CD4-positive, alpha-beta T cell treated with Interleukin-17A for 4 hours (primary cell): ENCODE results near the gene FBXL13.
"Not testable (repeated sequence)": the region's sequence is repeated elsewhere in the genome, so short reads cannot be mapped to it uniquely, and the experiment has no call there.

Experiments
- DNase-seq: peaks from one replicate; pipeline ENCODE4 v3.0.0-alpha.2; 2020; ENCODE audit warnings: mixed read lengths

FBXL13 gene

GRCh38 chr7:103074519-103075336, at the start of gene FBXL13, which contains the start of gene ARMC10:
FBXL13 (minus strand) TSS chr7:103074796.
ARMC10 (plus strand) TSS chr7:103075140; CDS start chr7:103075273, 133 bp downstream.
- peak; percentile 92 for DNase-seq

GRCh38 chr7:103123529-103123928, 48.9 kb upstream of the FBXL13 start:
- no peak for DNase-seq

GRCh38 chr7:103121641-103122040, 47.0 kb upstream of the FBXL13 start:
- no peak for DNase-seq

GRCh38 chr7:103120362-103120761, 45.8 kb upstream of the FBXL13 start:
- no peak for DNase-seq

- no peak for DNase-seq
Measured at GRCh38 chr7:103119791-103120291, 45.2 kb upstream of the FBXL13 start.

GRCh38 chr7:103117465-103117864, 42.9 kb upstream of the FBXL13 start:
- DNase-seq, result no peak

GRCh38 chr7:103116991-103117390, 42.4 kb upstream of the FBXL13 start:
- no peak for DNase-seq

- DNase-seq, result no peak
Measured at GRCh38 chr7:103116511-103116910, 41.9 kb upstream of the FBXL13 start.

GRCh38 chr7:103115771-103116170, 41.2 kb upstream of the FBXL13 start:
- DNase-seq, result no peak

GRCh38 chr7:103114576-103115008, 40.0 kb upstream of the FBXL13 start:
- no peak for DNase-seq

- DNase-seq, result no peak
Measured at GRCh38 chr7:103113164-103113563, 38.6 kb upstream of the FBXL13 start.

- not testable (repeated sequence) for DNase-seq
Measured at GRCh38 chr7:103106703-103107070, 32.1 kb upstream of the FBXL13 start.

GRCh38 chr7:103106005-103106702, 31.6 kb upstream of the FBXL13 start:
- no peak for DNase-seq

GRCh38 chr7:103101543-103101942, 26.9 kb upstream of the FBXL13 start:
- DNase-seq, result no peak

- DNase-seq, result no peak
Measured at GRCh38 chr7:103100348-103100747, 25.8 kb upstream of the FBXL13 start.

- no peak for DNase-seq
Measured at GRCh38 chr7:103097041-103097440, 22.4 kb upstream of the FBXL13 start.

- not testable (repeated sequence) for DNase-seq
Measured at GRCh38 chr7:103095558-103095957, 21.0 kb upstream of the FBXL13 start.

GRCh38 chr7:103094102-103094501, 19.5 kb upstream of the FBXL13 start:
- DNase-seq, result no peak

- DNase-seq, result no peak
Measured at GRCh38 chr7:103093429-103093828, 18.8 kb upstream of the FBXL13 start.

GRCh38 chr7:103092321-103092720, 17.7 kb upstream of the FBXL13 start:
- DNase-seq, result not testable (repeated sequence)

- no peak for DNase-seq
Measured at GRCh38 chr7:103083210-103083609, 8.6 kb upstream of the FBXL13 start.

- no peak for DNase-seq
Measured at GRCh38 chr7:103082497-103082896, 7.9 kb upstream of the FBXL13 start.

GRCh38 chr7:103080923-103081322, 6.3 kb upstream of the FBXL13 start:
- no peak for DNase-seq

- no peak for DNase-seq
Measured at GRCh38 chr7:103079836-103080235, 5.2 kb upstream of the FBXL13 start.
